ENCODE data around the gene SLC7A10.

The SLC7A10 gene

GRCh38 chr19:33159149-33159548 is 66.5 kb downstream of the SLC7A10 start:
- Histone ChIP-seq H2AK5ac (ENCODE audit: low read length) (no peak overlapping the region), H2BK12ac (ENCODE audit: low read length) (no peak overlapping the region), H3K36me3 (ENCODE audit: control insufficient read depth in 1 of 2, insufficient read depth in 2 of 2, low read length in 2 of 2) (no peaks in the 10 kb centered on the region), H3K79me2 (ENCODE audit: control insufficient read depth, insufficient read depth, low read length, poor library complexity) (no peaks in the 10 kb centered on the region), H3K4me2 (ENCODE audit: low read length) (no peak overlapping the region), H4K12ac (ENCODE audit: low read depth, low read length) (no peak overlapping the region), H3K9me3 (ENCODE audit: insufficient read depth, low read depth, low read length) (no peaks in the 10 kb centered on the region), H3K18ac (ENCODE audit: low read length) (no peak overlapping the region), H3K4ac (ENCODE audit: low read depth, low read length) (no peak overlapping the region), H3K9ac (ENCODE audit: low read length) (no peak overlapping the region), H3K4me3 (ENCODE audit: low read depth, low read length) (no peak overlapping the region), H3K14ac (ENCODE audit: low read length) (no peak overlapping the region), H2AFZ (ENCODE audit: insufficient read depth, low read length, poor library complexity) (no peak overlapping the region), H3K23ac (ENCODE audit: low read length) (no peak overlapping the region), H3K4me1 (ENCODE audit: control insufficient read depth in 1 of 2, insufficient read depth in 2 of 2, low read length in 2 of 2) (no peaks in the 10 kb centered on the region), H2BK5ac (ENCODE audit: low read depth, low read length, poor library complexity) (no peak overlapping the region), H4K8ac (ENCODE audit: low read depth, low read length) (no peak overlapping the region), H3K27ac (ENCODE audit: low read depth, low read length) (no peak overlapping the region), H3K79me1 (ENCODE audit: low read length) (no peaks in the 10 kb centered on the region), H3K27me3 (ENCODE audit: insufficient read depth, low read length) (peaks cover 2% of the 10 kb centered on the region), H4K91ac (ENCODE audit: low read depth, low read length) (no peak overlapping the region), H2BK120ac (ENCODE audit: insufficient read depth, low read length, poor library complexity) (no peak overlapping the region)
- no peak for DNase-seq
- WGBS (ENCODE audit: extremely low coverage, insufficient coverage, insufficient read length): no CpG with 5 or more reads among the region's 4 CpGs

All from trophoblast cell (in vitro differentiated cells and primary cell).